Measurements from ENCODE around the gene STIP1.

DNA sequence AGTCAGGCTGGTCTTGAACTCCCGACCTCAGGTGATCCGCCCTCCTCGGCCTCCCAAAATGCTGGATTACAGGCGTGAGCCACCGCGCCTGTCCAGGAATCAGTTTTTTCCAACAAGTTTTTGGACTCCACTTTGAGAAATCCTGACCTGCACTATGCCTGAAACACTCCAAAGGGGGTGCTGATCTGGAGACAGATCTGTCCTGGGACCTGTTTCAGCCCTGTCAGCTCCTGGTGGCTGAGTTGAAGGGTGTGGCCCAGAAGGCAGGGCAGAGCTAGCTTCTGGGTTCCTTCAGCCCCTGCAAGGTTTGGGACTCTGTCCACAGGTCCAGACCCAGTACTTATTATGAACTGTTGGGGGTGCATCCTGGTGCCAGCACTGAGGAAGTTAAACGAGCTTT lies 45.6 kb downstream of the STIP1 start:
- no peak for TF ChIP-seq POLR2A (IDR thresholded peaks at IDR 0.05)
- TF ChIP-seq, protein P1, sequence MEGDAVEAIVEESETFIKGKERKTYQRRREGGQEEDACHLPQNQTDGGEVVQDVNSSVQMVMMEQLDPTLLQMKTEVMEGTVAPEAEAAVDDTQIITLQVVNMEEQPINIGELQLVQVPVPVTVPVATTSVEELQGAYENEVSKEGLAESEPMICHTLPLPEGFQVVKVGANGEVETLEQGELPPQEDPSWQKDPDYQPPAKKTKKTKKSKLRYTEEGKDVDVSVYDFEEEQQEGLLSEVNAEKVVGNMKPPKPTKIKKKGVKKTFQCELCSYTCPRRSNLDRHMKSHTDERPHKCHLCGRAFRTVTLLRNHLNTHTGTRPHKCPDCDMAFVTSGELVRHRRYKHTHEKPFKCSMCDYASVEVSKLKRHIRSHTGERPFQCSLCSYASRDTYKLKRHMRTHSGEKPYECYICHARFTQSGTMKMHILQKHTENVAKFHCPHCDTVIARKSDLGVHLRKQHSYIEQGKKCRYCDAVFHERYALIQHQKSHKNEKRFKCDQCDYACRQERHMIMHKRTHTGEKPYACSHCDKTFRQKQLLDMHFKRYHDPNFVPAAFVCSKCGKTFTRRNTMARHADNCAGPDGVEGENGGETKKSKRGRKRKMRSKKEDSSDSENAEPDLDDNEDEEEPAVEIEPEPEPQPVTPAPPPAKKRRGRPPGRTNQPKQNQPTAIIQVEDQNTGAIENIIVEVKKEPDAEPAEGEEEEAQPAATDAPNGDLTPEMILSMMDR (IDR thresholded peaks at IDR 0.05 in 8 of 11, conservative IDR thresholded peaks at IDR 0.05 in 3 of 11): no peak
